Measurements from ENCODE around the gene CNKSR3. TPM values are rescaled to one million over a fixed set of nuclear protein-coding genes. Genes with fewer than 3 reads are reported as not detected.

The CNKSR3 gene
- polyA plus RNA-seq, 1 experiment, result 5.2 TPM

GRCh38 chr6:154379585-154379984 lies 130.9 kb downstream of the CNKSR3 start:
- ChIA-PET CTCF (interaction anchor here (2.3 kb wide), 1 partner anchor 10 kb away, joined by 7 read pairs; no protein-coding TSS in a partner anchor), POLR2A (no interaction called here)
- no peak for DNase-seq (ENCODE audit: low read depth)
- Histone ChIP-seq H3K36me3 (ENCODE audit: control insufficient read depth, insufficient read depth, low read length) (no peaks in the 10 kb centered on the region; the same call in 1 of the 2 replicates), H3K27me3 (ENCODE audit: control insufficient read depth, insufficient read depth, low read length) (no peaks in the 10 kb centered on the region), H3K4me3 (ENCODE audit: low read depth, low read length) (no peak overlapping the region)
- TF ChIP-seq CTCF (IDR thresholded peaks at IDR 0.05; ENCODE audit: insufficient read depth, low read depth, low read length), result no peak

- no peak for DNase-seq (ENCODE audit: low read depth)
- H3K27me3 ChIP-seq (ENCODE audit: control insufficient read depth, insufficient read depth, low read length), result no peaks in the 10 kb centered on the region
- POLR2A ChIA-PET, result no interaction called here
- CTCF ChIA-PET, result interaction anchor here (2.3 kb wide), 1 partner anchor 9 kb away, joined by 7 read pairs; no protein-coding TSS in a partner anchor
- no peaks in the 10 kb centered on the region for H3K36me3 ChIP-seq (ENCODE audit: control insufficient read depth, insufficient read depth, low read length)
- no peak for TF ChIP-seq CTCF (IDR thresholded peaks at IDR 0.05; ENCODE audit: insufficient read depth, low read depth, low read length)
- no peak overlapping the region for H3K4me3 ChIP-seq (ENCODE audit: low read depth, low read length)
Measured at GRCh38 chr6:154378518-154378917, 132.0 kb downstream of the CNKSR3 start.

- CTCF ChIA-PET, result interaction anchor here (2.3 kb wide), 1 partner anchor 8 kb away, joined by 7 read pairs; no protein-coding TSS in a partner anchor
- DNase-seq (ENCODE audit: low read depth), result no peak
- no peaks in the 10 kb centered on the region for H3K27me3 ChIP-seq (ENCODE audit: control insufficient read depth, insufficient read depth, low read length)
- POLR2A ChIA-PET, result no interaction called here
- TF ChIP-seq CTCF (IDR thresholded peaks at IDR 0.05; ENCODE audit: insufficient read depth, low read depth, low read length), result no peak
- H3K36me3 ChIP-seq (ENCODE audit: control insufficient read depth, insufficient read depth, low read length), result no peaks in the 10 kb centered on the region
- H3K4me3 ChIP-seq (ENCODE audit: low read depth, low read length), result no peak overlapping the region
Measured at GRCh38 chr6:154377726-154378125, 132.8 kb downstream of the CNKSR3 start.

- ChIA-PET POLR2A (interaction anchor here (0.5 kb wide), 1 partner anchor 14 kb away, joined by 3 read pairs; no protein-coding TSS in a partner anchor), CTCF (interaction anchor here (1.5 kb wide), 1 partner anchor 9 kb away, joined by 3 read pairs; no protein-coding TSS in a partner anchor)
- Histone ChIP-seq H3K4me3 (ENCODE audit: low read depth, low read length) (no peak overlapping the region), H3K36me3 (ENCODE audit: control insufficient read depth, insufficient read depth, low read length) (no peaks in the 10 kb centered on the region), H3K27me3 (ENCODE audit: control insufficient read depth, insufficient read depth, low read length) (no peaks in the 10 kb centered on the region)
- TF ChIP-seq CTCF (IDR thresholded peaks at IDR 0.05; ENCODE audit: insufficient read depth, low read depth, low read length), result no peak
- DNase-seq (ENCODE audit: low read depth), result no peak
Measured at GRCh38 chr6:154373971-154374370, 136.5 kb downstream of the CNKSR3 start.

GRCh38 chr6:154371281-154371680 lies 139.2 kb downstream of the CNKSR3 start:
- Histone ChIP-seq H3K27me3 (ENCODE audit: control insufficient read depth, insufficient read depth, low read length) (0 out of 2 replicates have a peak, but pooled peaks cover 1% of the 10 kb centered on the region), H3K4me3 (ENCODE audit: low read depth, low read length) (no peak overlapping the region), H3K36me3 (ENCODE audit: control insufficient read depth, insufficient read depth, low read length) (no peaks in the 10 kb centered on the region)
- DNase-seq (ENCODE audit: low read depth), result no peak
- TF ChIP-seq CTCF (IDR thresholded peaks at IDR 0.05; ENCODE audit: insufficient read depth, low read depth, low read length), result no peak
- POLR2A ChIA-PET, result no interaction called here
- CTCF ChIA-PET, result interaction anchor here (0.6 to 4.8 kb wide), 11 partner anchors 10 to 217 kb away, joined by 3 to 20 read pairs (median 3); no protein-coding TSS in a partner anchor

All from BJ (cell line).